GM03348 (cell line): ENCODE data around the gene PTCHD1.

Experiments
- DNase-seq: peaks from one replicate; pipeline ENCODE4 v3.0.0; 2012; ENCODE audit warnings: low spot score

PTCHD1 gene

GRCh38 chrX:23398570-23398969 is 63.9 kb downstream of the PTCHD1 start:
- no peak for DNase-seq

GRCh38 chrX:23403849-23404248 is 69.2 kb downstream of the PTCHD1 start:
- no peak for DNase-seq

GRCh38 chrX:23422912-23423311 is 88.3 kb downstream of the PTCHD1 start:
- DNase-seq: no peak

- peak; percentile 44 for DNase-seq
Observed at GRCh38 chrX:23434356-23434884, 99.8 kb downstream of the PTCHD1 start.

- DNase-seq: no peak
Observed at GRCh38 chrX:23435108-23435507, 100.5 kb downstream of the PTCHD1 start.

- no peak for DNase-seq
Observed at GRCh38 chrX:23435575-23435974, 100.9 kb downstream of the PTCHD1 start.

GRCh38 chrX:23436875-23437274 is 102.2 kb downstream of the PTCHD1 start:
- DNase-seq: no peak

- DNase-seq: no peak
Observed at GRCh38 chrX:23451266-23451665, 116.6 kb downstream of the PTCHD1 start.
